Mesenchymal stem cell (in vitro differentiated cells and primary cell): Measurements from ENCODE around the gene URI1.

ENCODE experiments used
- DNase-seq: peaks from one replicate; pipeline ENCODE4 v3.0.0-alpha.2; 2013
- H2AFZ ChIP-seq: one replicate; pipeline ENCODE4 v1.6.1; 2013; ENCODE audit warnings: low read depth, mild to moderate bottlenecking, control low read depth, inconsistent platforms, low read length, moderate library complexity
- H2AK5ac ChIP-seq: 2 replicates; pipeline ENCODE4 v1.6.1; 2013; ENCODE audit warnings: low read length, moderate library complexity, mild to moderate bottlenecking, inconsistent platforms; ENCODE audit not compliant: severe bottlenecking
- H2BK120ac ChIP-seq: one replicate; pipeline ENCODE4 v1.6.1; 2013; ENCODE audit warnings: low read depth, mild to moderate bottlenecking, inconsistent platforms, low read length, moderate library complexity
- H2BK12ac ChIP-seq, 2 experiments: one replicate each; pipeline ENCODE4 v1.6.1; 2013; ENCODE audit warnings: inconsistent platforms in 2 of 2, low read length in 2 of 2, mild to moderate bottlenecking in 2 of 2, moderate library complexity in 2 of 2, control low read depth in 1 of 2
- H2BK15ac ChIP-seq: one replicate; pipeline ENCODE4 v1.6.1; 2013; ENCODE audit warnings: mild to moderate bottlenecking, low read depth, inconsistent platforms; ENCODE audit not compliant: poor library complexity, severe bottlenecking
- H2BK5ac ChIP-seq: 2 replicates; pipeline ENCODE4 v1.6.1; 2013; ENCODE audit warnings: low read depth, mild to moderate bottlenecking, low read length, control low read depth, inconsistent platforms; ENCODE audit not compliant: poor library complexity, severe bottlenecking
- H3K14ac ChIP-seq, 2 experiments: one replicate each; pipeline ENCODE4 v1.6.1; 2013; ENCODE audit warnings: inconsistent platforms in 2 of 2, low read length in 2 of 2, control low read depth in 1 of 2, mild to moderate bottlenecking in 1 of 2, moderate library complexity in 1 of 2
- H3K18ac ChIP-seq, 2 experiments: one replicate each; pipeline ENCODE4 v1.6.1; 2013; ENCODE audit warnings: inconsistent platforms in 2 of 2, low read length in 2 of 2, control low read depth in 1 of 2, low read depth in 1 of 2, mild to moderate bottlenecking in 1 of 2
- H3K23ac ChIP-seq, 2 experiments: one replicate each; pipeline ENCODE4 v1.6.1; 2013; ENCODE audit warnings: inconsistent platforms in 2 of 2, low read length in 2 of 2, mild to moderate bottlenecking in 2 of 2, moderate library complexity in 2 of 2, control low read depth in 1 of 2
- H3K27ac ChIP-seq: 2 replicates; pipeline ENCODE4 v1.5.1; 2013; ENCODE audit warnings: mild to moderate bottlenecking, moderate library complexity, low read length, control low read depth, inconsistent platforms; ENCODE audit not compliant: poor library complexity, severe bottlenecking
- H3K27me3 ChIP-seq, 2 experiments: 2 replicates each; pipeline versions ENCODE4 v1.6.1 to v1.7.0; 2013; ENCODE audit warnings: low read length in 2 of 2, mild to moderate bottlenecking in 2 of 2, moderate library complexity in 2 of 2, control low read depth in 1 of 2, inconsistent platforms in 1 of 2; ENCODE audit not compliant: control insufficient read depth in 1 of 2, insufficient read depth in 1 of 2
- H3K36me3 ChIP-seq, 2 experiments: 2 replicates each; pipeline versions ENCODE4 v1.6.1 to v1.7.0; 2013; ENCODE audit warnings: low read length in 2 of 2, control low read depth in 1 of 2, inconsistent platforms in 1 of 2, low read depth in 1 of 2, mild to moderate bottlenecking in 1 of 2; ENCODE audit not compliant: insufficient read depth in 2 of 2, control insufficient read depth in 1 of 2
- H3K4ac ChIP-seq, 2 experiments: one replicate each; pipeline ENCODE4 v1.6.1; 2013; ENCODE audit warnings: inconsistent platforms in 2 of 2, low read length in 2 of 2, mild to moderate bottlenecking in 2 of 2, moderate library complexity in 2 of 2, control low read depth in 1 of 2, low read depth in 1 of 2
- H3K4me1 ChIP-seq: 2 replicates; pipeline ENCODE4 v1.6.1; 2013; ENCODE audit warnings: low read depth, low read length, control low read depth; ENCODE audit not compliant: control insufficient read depth, insufficient read depth
- H3K4me2 ChIP-seq: 2 replicates; pipeline ENCODE4 v1.6.1; 2013; ENCODE audit warnings: low read length, mild to moderate bottlenecking, inconsistent platforms; ENCODE audit not compliant: poor library complexity, severe bottlenecking
- H3K4me3 ChIP-seq, 2 experiments: 2 replicates each; pipeline versions ENCODE4 v1.5.1 to v1.7.0; 2013; ENCODE audit warnings: low read length in 2 of 2, mild to moderate bottlenecking in 2 of 2, control low read depth in 1 of 2, low read depth in 1 of 2; ENCODE audit not compliant: insufficient read depth in 1 of 2
- H3K79me1 ChIP-seq: replicated peaks from 2 replicates; pipeline ENCODE4 v1.6.1; 2013; ENCODE audit warnings: mild to moderate bottlenecking, control low read depth, low read length, inconsistent platforms; ENCODE audit not compliant: poor library complexity, severe bottlenecking
- H3K9ac ChIP-seq: 2 replicates; pipeline ENCODE4 v1.7.0; 2013; ENCODE audit warnings: mild to moderate bottlenecking, low read length, moderate library complexity
- H3K9me3 ChIP-seq: 2 replicates; pipeline ENCODE4 v1.7.0; 2013; ENCODE audit warnings: mild to moderate bottlenecking, low read length; ENCODE audit not compliant: control insufficient read depth
- H4K8ac ChIP-seq: one replicate; pipeline ENCODE4 v1.6.1; 2013; ENCODE audit warnings: inconsistent platforms, mild to moderate bottlenecking, low read length, moderate library complexity
- H4K91ac ChIP-seq: one replicate; pipeline ENCODE4 v1.6.1; 2013; ENCODE audit warnings: mild to moderate bottlenecking, low read length, inconsistent platforms
- WGBS: methylation state at CpG from one replicate; pipeline ENCODE4 v1.1.7; 2013; ENCODE audit warnings: mixed read lengths; 5-methylcytosine and 5-hydroxymethylcytosine counted together

Gene URI1

DNA sequence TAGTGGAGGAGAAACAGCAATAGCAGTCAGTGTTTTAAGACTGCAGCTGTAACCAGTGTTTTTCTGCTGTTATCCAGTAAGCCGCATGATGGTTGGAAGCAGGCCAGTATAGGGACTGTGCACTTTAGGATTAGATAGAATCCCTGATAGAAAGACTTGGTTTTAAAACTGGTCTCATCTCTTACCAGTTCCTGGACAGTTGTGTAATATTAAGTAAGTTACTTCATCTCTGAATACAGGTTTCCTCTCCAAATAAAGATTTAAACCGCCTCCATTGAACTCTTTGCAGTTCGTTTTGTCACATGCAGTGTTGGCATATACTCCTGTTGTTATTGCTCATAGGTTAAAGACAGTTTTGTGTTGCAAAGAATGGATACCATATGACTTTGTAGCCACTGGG, 25.6 kb downstream of the URI1 start:
- peak; percentile 36 for DNase-seq
- WGBS = 93% methylated on average over 3 of the region's 3 CpGs
- H2AK5ac ChIP-seq = no peak overlapping the region
- H3K4me3 ChIP-seq = no peak overlapping the region
- no peak overlapping the region for H3K14ac ChIP-seq
- H3K18ac ChIP-seq = no peak overlapping the region
- no peak overlapping the region for H2BK12ac ChIP-seq
- H2AFZ ChIP-seq = no peak overlapping the region
- no peaks in the 10 kb centered on the region for H3K27me3 ChIP-seq
- no peak overlapping the region for H2BK120ac ChIP-seq
- H4K8ac ChIP-seq = no peak overlapping the region
- no peak overlapping the region for H3K23ac ChIP-seq
- H2BK5ac ChIP-seq = no peak overlapping the region
- no peaks in the 10 kb centered on the region for H3K9me3 ChIP-seq
- no peak overlapping the region for H3K4me2 ChIP-seq
- H3K79me1 ChIP-seq = peaks cover 4% of the 10 kb centered on the region
- peaks cover 3% of the 10 kb centered on the region for H3K4me1 ChIP-seq
- no peak overlapping the region for H3K4ac ChIP-seq
- H3K36me3 ChIP-seq = no peaks in the 10 kb centered on the region
- H4K91ac ChIP-seq = no peak overlapping the region
- peak overlapping the region; percentile 9 for H3K9ac ChIP-seq
- H3K27ac ChIP-seq = no peak overlapping the region
- no peak overlapping the region for H2BK15ac ChIP-seq

DNA sequence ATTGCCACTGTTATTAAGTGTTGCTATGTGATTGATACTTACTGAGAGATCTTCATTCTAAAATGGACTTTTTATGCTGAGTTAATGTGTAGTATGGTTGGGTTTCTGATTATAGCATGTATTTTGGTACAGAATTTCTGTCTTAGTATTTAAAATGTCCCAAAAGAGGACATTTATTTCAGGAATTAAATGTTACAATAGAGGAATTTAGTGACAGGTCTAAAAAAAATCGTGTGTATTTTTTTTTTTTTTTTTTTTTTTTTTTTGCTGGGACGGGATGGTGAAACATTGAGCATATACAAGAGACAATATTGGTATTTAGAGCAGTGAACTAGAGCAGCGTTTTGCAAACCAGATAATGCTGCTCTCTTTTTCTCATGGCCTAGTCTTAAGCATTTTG, 27.9 kb downstream of the URI1 start:
- no peak overlapping the region for H3K4me3 ChIP-seq
- H3K27ac ChIP-seq = no peak overlapping the region
- no peak overlapping the region for H2BK15ac ChIP-seq
- no peak overlapping the region for H3K4me2 ChIP-seq
- WGBS = 92% methylated on average over 1 of the region's 3 CpGs
- no peak overlapping the region for H2BK12ac ChIP-seq
- H3K4ac ChIP-seq = no peak overlapping the region
- H2AK5ac ChIP-seq = no peak overlapping the region
- no peak overlapping the region for H2BK5ac ChIP-seq
- H3K79me1 ChIP-seq = peaks cover 6% of the 10 kb centered on the region
- peaks cover 3% of the 10 kb centered on the region for H3K4me1 ChIP-seq
- no peak overlapping the region for H3K9ac ChIP-seq
- DNase-seq = no peak
- H3K9me3 ChIP-seq = no peaks in the 10 kb centered on the region
- H3K23ac ChIP-seq = no peak overlapping the region
- no peak overlapping the region for H3K18ac ChIP-seq
- no peak overlapping the region for H4K91ac ChIP-seq
- no peak overlapping the region for H3K14ac ChIP-seq
- H4K8ac ChIP-seq = no peak overlapping the region
- H2BK120ac ChIP-seq = no peak overlapping the region
- no peaks in the 10 kb centered on the region for H3K36me3 ChIP-seq
- no peaks in the 10 kb centered on the region for H3K27me3 ChIP-seq
- H2AFZ ChIP-seq = no peak overlapping the region

DNA sequence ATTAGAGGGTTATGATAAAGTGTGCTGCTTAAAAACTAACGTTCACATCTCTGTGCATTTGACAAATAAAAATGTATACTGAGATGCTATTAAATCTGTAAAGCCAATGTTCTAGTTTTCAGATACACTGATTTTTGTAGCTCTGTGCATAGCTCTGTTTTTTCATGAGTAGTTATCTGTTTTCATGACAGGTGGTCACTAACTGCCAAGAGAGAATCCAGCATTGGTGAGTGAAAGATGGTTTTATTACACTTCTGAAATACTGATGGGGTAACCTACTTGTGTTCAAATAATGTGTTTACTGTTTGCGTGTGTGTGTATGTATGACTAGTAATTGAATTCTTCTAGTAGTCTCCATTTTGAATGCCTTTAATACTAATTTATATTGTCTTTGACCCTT, 29.0 kb downstream of the URI1 start:
- H4K91ac ChIP-seq = no peak overlapping the region
- no peak overlapping the region for H3K18ac ChIP-seq
- peaks cover 3% of the 10 kb centered on the region for H3K4me1 ChIP-seq
- DNase-seq = no peak
- H3K4me3 ChIP-seq = no peak overlapping the region
- no peak overlapping the region for H3K27ac ChIP-seq
- no peak overlapping the region for H3K9ac ChIP-seq
- H2BK120ac ChIP-seq = no peak overlapping the region
- no peak overlapping the region for H2BK12ac ChIP-seq
- no peaks in the 10 kb centered on the region for H3K36me3 ChIP-seq
- H2BK5ac ChIP-seq = no peak overlapping the region
- no CpG with 5 or more reads among the region's 2 CpGs for WGBS
- no peak overlapping the region for H4K8ac ChIP-seq
- no peak overlapping the region for H2BK15ac ChIP-seq
- no peak overlapping the region for H2AFZ ChIP-seq
- no peak overlapping the region for H3K4ac ChIP-seq
- no peak overlapping the region for H3K4me2 ChIP-seq
- H3K27me3 ChIP-seq = no peaks in the 10 kb centered on the region
- H3K23ac ChIP-seq = no peak overlapping the region
- no peak overlapping the region for H2AK5ac ChIP-seq
- H3K79me1 ChIP-seq = peaks cover 8% of the 10 kb centered on the region
- no peak overlapping the region for H3K14ac ChIP-seq
- H3K9me3 ChIP-seq = no peaks in the 10 kb centered on the region

DNA sequence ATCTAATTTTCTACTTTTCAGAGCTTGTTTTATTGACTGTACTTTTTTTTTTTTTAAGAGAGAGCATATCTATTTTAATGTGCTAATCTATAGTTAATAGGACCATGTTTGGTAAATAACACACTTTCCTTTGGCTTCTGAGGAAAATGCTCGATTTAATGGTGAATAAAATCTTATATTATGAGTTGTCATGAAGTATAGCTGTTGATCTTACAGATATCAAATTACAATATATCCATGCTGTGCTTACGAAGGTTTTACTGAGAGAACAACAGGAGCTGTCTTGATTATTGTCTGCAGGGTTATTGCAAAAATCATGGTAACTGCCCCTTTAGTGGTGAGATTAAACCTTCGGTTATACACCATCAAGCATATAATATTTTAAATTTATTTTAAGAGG, 29.6 kb downstream of the URI1 start:
- Histone ChIP-seq H4K91ac (no peak overlapping the region), H3K79me1 (peaks cover 13% of the 10 kb centered on the region), H3K4me2 (no peak overlapping the region), H3K4me3 (no peak overlapping the region), H3K14ac (no peak overlapping the region), H3K4me1 (peaks cover 3% of the 10 kb centered on the region), H2AK5ac (no peak overlapping the region), H2BK15ac (no peak overlapping the region), H3K18ac (no peak overlapping the region), H2BK5ac (no peak overlapping the region), H4K8ac (no peak overlapping the region), H3K27me3 (no peaks in the 10 kb centered on the region), H3K9me3 (no peaks in the 10 kb centered on the region), H3K9ac (no peak overlapping the region), H2BK12ac (no peak overlapping the region), H2AFZ (no peak overlapping the region), H3K36me3 (no peaks in the 10 kb centered on the region), H3K27ac (no peak overlapping the region), H2BK120ac (no peak overlapping the region), H3K4ac (no peak overlapping the region), H3K23ac (no peak overlapping the region)
- no CpG with 5 or more reads among the region's 3 CpGs for WGBS
- DNase-seq = no peak
